Colonic mucosa (tissue), 4 donors: ENCODE data around the gene ARHGAP42. TPM values are rescaled to one million over a fixed set of nuclear protein-coding genes. Genes with fewer than 3 reads are reported as not detected.

Experiments used
- DNase-seq: peaks from one replicate; pipeline ENCODE4 v3.0.0-alpha.2; 2020
- H3K27ac ChIP-seq: fragments of 200-600 bp; one replicate; pipeline ENCODE4 v1.8.0; 2021
- H3K27me3 ChIP-seq: fragments of 200-600 bp; one replicate; pipeline ENCODE4 v1.8.0; 2021
- H3K36me3 ChIP-seq: fragments of 200-600 bp; one replicate; pipeline ENCODE4 v1.8.0; 2021
- H3K4me1 ChIP-seq: fragments of 200-600 bp; one replicate; pipeline ENCODE4 v1.8.0; 2021; ENCODE audit warnings: mild to moderate bottlenecking
- H3K4me3 ChIP-seq: fragments of 200-600 bp; one replicate; pipeline ENCODE4 v1.8.0; 2021
- H3K9ac ChIP-seq, 2 donors: one replicate each; pipeline ENCODE4 v1.7.0; 2013; ENCODE audit warnings: control low read depth in 2 of 2, low read depth in 2 of 2, low read length in 2 of 2
- H3K9me3 ChIP-seq: fragments of 200-600 bp; one replicate; pipeline ENCODE4 v1.8.0; 2021
- intact Hi-C: fragments of 100-400 bp; cut with DNase I; formaldehyde crosslinking; loops from one replicate; pipeline ENCODE4 v1.14.1; 2022
- total RNA-seq, 2 donors: library from RNA; stranded (reverse); fragmentation: NEBNext Ultra II Directional in 1 of 2; extraction: Animal tissue kit (Norgen Biotek cat#: 25700) in 1 of 2; gene quantifications; one replicate each; pipeline ENCODE4 v1.2.1, GENCODE V29; 2021
- TF ChIP-seq, protein P1 (sequence below): fragments of 200-600 bp; IDR thresholded peaks from one replicate; pipeline ENCODE4 v1.8.0; 2022; ENCODE audit warnings: antibody characterized with exemption, mild to moderate bottlenecking
- donor health status: healthy.
- donor health status: DM: no; HTN: no; CAD: no.
- donor health status: DM: no; HTN: no; CAD: no.

The ARHGAP42 gene
- total RNA-seq, 2 donors from 2014 or later: 13.4 to 15.9 TPM

- TF ChIP-seq, protein P1, sequence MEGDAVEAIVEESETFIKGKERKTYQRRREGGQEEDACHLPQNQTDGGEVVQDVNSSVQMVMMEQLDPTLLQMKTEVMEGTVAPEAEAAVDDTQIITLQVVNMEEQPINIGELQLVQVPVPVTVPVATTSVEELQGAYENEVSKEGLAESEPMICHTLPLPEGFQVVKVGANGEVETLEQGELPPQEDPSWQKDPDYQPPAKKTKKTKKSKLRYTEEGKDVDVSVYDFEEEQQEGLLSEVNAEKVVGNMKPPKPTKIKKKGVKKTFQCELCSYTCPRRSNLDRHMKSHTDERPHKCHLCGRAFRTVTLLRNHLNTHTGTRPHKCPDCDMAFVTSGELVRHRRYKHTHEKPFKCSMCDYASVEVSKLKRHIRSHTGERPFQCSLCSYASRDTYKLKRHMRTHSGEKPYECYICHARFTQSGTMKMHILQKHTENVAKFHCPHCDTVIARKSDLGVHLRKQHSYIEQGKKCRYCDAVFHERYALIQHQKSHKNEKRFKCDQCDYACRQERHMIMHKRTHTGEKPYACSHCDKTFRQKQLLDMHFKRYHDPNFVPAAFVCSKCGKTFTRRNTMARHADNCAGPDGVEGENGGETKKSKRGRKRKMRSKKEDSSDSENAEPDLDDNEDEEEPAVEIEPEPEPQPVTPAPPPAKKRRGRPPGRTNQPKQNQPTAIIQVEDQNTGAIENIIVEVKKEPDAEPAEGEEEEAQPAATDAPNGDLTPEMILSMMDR: no peak
- Histone ChIP-seq H3K4me3 (no peak overlapping the region), H3K9me3 (no peaks in the 10 kb centered on the region), H3K9ac (no peak overlapping the region), H3K36me3 (no peaks in the 10 kb centered on the region), H3K27ac (no peak overlapping the region), H3K27me3 (no peaks in the 10 kb centered on the region), H3K4me1 (no peaks in the 10 kb centered on the region)
- DNase-seq: no peak
- intact Hi-C loops: no loop called here
Observed at GRCh38 chr11:100929377-100929776, 242.3 kb downstream of the ARHGAP42 start.

- Histone ChIP-seq H3K4me1 (no peaks in the 10 kb centered on the region), H3K9ac (no peak overlapping the region), H3K27ac (no peak overlapping the region), H3K9me3 (no peaks in the 10 kb centered on the region), H3K36me3 (no peaks in the 10 kb centered on the region), H3K4me3 (no peak overlapping the region), H3K27me3 (no peaks in the 10 kb centered on the region)
- TF ChIP-seq, protein P1: peak; percentile 40
- no peak for DNase-seq
- intact Hi-C loops: loop anchor here (5.0 to 10.0 kb wide), 2 partner anchors 245 to 353 kb away; partner anchors contain the start of gene ARHGAP42
Observed at GRCh38 chr11:100930185-100930778, 243.2 kb downstream of the ARHGAP42 start.

GRCh38 chr11:100932474-100933100, 245.5 kb downstream of the ARHGAP42 start:
- no peaks in the 10 kb centered on the region for H3K4me1 ChIP-seq
- TF ChIP-seq, protein P1: peak; percentile 32
- no peaks in the 10 kb centered on the region for H3K36me3 ChIP-seq
- no peak overlapping the region for H3K9ac ChIP-seq
- no peak overlapping the region for H3K27ac ChIP-seq
- H3K4me3 ChIP-seq: no peak overlapping the region
- DNase-seq: no peak
- intact Hi-C loops: loop anchor here (5.0 to 10.0 kb wide), 2 partner anchors 248 to 355 kb away; partner anchors contain the start of gene ARHGAP42
- H3K27me3 ChIP-seq: no peaks in the 10 kb centered on the region
- H3K9me3 ChIP-seq: no peaks in the 10 kb centered on the region

DNA sequence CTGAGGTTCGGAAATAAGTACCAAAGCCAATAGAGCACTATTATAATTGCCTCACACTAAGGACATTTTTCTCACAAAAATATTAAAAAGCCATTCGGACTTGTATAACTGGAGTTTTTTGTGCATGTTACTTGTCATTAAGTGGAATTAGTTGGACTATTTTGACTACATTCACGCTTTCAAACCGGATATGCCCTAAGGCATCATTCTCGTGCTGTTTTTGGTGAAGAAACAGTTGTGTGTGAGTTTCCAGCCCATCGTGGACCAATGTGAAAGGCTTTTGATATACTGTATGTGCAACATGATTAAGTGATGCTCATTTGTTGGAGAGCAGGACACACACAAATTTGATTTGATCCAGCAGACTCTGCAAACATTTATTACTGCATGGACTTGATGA, 249.7 kb downstream of the ARHGAP42 start:
- Histone ChIP-seq H3K9ac (no peak overlapping the region), H3K36me3 (no peaks in the 10 kb centered on the region), H3K9me3 (no peaks in the 10 kb centered on the region), H3K4me1 (no peaks in the 10 kb centered on the region), H3K27me3 (no peaks in the 10 kb centered on the region), H3K4me3 (no peak overlapping the region), H3K27ac (no peak overlapping the region)
- DNase-seq: no peak
- TF ChIP-seq, protein P1: no peak
- intact Hi-C loops: loop anchor here (10.0 kb wide), 1 partner anchor 252 kb away; the partner anchor contains the start of gene ARHGAP42

DNA sequence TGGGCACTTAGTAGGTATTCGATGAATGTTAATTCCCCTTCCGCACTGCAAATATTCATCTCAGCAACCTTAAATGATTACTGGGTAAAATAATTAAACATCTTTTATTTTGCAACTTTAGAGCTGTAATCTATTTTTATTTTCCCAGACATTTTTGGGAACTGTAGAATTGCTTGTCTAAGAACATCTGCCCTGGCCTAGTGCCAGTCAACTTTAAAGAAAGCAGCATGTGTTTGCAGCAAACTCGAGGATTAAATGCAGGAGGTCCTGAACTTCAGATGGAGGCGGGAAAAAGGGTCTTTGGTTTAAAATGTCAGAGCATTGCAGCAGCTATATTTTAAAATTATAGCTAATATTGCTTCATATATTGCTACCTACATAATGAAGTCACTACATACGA, 252.5 kb downstream of the ARHGAP42 start:
- H3K4me1 ChIP-seq: no peaks in the 10 kb centered on the region
- TF ChIP-seq, protein P1: no peak
- no peaks in the 10 kb centered on the region for H3K27me3 ChIP-seq
- H3K36me3 ChIP-seq: no peaks in the 10 kb centered on the region
- DNase-seq: no peak
- no peak overlapping the region for H3K4me3 ChIP-seq
- intact Hi-C loops: loop anchor here (10.0 kb wide), 1 partner anchor 255 kb away; the partner anchor contains the start of gene ARHGAP42
- H3K27ac ChIP-seq: no peak overlapping the region
- no peak overlapping the region for H3K9ac ChIP-seq
- H3K9me3 ChIP-seq: no peaks in the 10 kb centered on the region
